ENCODE measurements around the gene PFKFB3. TPM values are rescaled to one million over a fixed set of nuclear protein-coding genes. Genes with fewer than 3 reads are reported as not detected.

PFKFB3 gene
- total RNA-seq, 1 donor from 2014 or later: 43.2 TPM

DNA sequence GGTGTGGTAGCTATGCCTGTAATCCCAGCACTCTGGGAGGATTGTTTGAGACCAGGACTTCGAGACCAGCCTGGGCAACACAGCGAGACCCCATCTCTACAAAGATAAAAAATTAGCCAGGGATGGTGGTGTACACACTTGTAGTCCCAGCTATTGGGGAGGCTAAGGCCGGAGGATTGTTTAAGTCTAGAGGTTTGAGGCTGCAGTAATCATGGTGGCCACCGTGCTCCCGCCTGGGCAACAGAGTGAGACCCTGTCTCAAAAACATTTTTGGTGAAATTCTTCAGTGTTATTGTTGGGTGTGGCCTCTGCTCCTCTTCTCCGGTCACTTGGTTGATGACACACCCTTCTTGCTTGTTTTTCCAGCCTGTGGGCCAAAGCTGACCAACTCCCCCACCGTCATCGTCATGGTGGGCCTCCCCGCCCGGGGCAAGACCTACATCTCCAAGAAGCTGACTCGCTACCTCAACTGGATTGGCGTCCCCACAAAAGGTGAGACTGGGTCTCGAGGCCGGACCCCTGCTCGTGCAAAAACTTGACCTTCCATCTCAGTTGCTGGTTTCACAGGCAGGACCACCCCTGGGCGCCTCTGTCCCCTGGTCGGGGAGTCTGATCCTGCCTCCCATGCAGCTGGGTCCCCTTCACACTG lies 10.6 kb downstream of the PFKFB3 start:
- no peak for TF ChIP-seq POLR2A (IDR thresholded peaks at IDR 0.05)
- no peak for TF ChIP-seq CTCF (IDR thresholded peaks at IDR 0.05)
- no peak for TF ChIP-seq POLR2AphosphoS5 (IDR thresholded peaks at IDR 0.05; ENCODE audit: insufficient read depth in 1 of 2, low read depth in 1 of 2)
- Histone ChIP-seq H3K4me1 (peaks cover 22% of the 10 kb centered on the region), H3K4me3 (no peak overlapping the region), H3K9me3 (no peaks in the 10 kb centered on the region), H3K27me3 (no peaks in the 10 kb centered on the region), H3K27ac (no peak overlapping the region), H3K36me3 (peaks cover 0 to 45% of the 10 kb centered on the region in 2 donors)
- DNase-seq (ENCODE audit: extremely low spot score in 2 of 2): no peak
- intact Hi-C loops (cut with DNase I): no loop called here

DNA sequence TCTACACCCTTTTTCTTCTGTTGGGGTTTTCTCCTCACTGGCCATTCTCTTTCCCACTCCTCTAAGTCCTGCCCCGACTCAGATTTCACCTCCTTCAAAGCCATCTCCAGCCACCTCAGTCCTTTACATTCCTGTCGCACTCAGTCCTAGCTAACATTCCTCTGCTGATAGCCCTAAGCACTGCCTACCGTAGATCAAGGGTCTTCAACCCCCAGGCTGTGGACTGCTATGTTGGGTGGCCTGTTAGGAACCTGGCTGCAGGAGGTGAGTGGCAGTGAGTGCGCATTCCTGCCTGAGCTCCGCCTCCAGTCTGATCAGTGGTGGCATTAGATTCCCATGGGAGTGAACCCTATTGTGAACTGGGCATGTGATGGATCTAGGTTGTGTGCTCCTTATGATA lies 11.2 kb downstream of the PFKFB3 start:
- peaks cover 0 to 50% of the 10 kb centered on the region in 2 donors for H3K36me3 ChIP-seq
- no peak overlapping the region for H3K27ac ChIP-seq
- no peaks in the 10 kb centered on the region for H3K27me3 ChIP-seq
- no peak overlapping the region for H3K4me3 ChIP-seq
- TF ChIP-seq POLR2A (IDR thresholded peaks at IDR 0.05) (no peak), CTCF (IDR thresholded peaks at IDR 0.05) (no peak), POLR2AphosphoS5 (IDR thresholded peaks at IDR 0.05; ENCODE audit: insufficient read depth in 1 of 2, low read depth in 1 of 2) (no peak)
- intact Hi-C loops (cut with DNase I): no loop called here
- no peak for DNase-seq (ENCODE audit: extremely low spot score in 2 of 2)
- no peaks in the 10 kb centered on the region for H3K9me3 ChIP-seq
- H3K4me1 ChIP-seq: peaks cover 22% of the 10 kb centered on the region

DNA sequence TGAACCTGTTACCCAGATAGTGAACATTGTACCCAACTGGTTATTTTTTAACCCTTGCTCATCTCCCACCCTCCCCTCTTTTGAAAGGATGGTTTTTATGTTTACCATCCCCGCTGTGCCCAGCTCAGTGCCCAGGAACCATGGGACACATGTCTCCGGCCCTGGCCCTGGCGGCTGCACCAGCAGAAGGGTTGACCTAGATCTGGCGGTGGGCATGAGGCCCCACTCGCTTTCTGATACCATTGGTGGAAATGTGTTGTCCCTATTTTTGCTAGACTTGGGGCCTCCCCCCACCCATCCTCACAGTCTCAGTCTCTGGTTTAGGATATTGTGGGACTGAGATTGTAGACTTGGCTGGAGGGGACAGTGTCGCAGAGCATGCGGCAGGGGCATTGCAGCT lies 11.9 kb downstream of the PFKFB3 start:
- H3K27ac ChIP-seq: no peak overlapping the region
- DNase-seq (ENCODE audit: extremely low spot score in 2 of 2): no peak
- H3K4me1 ChIP-seq: peaks cover 22% of the 10 kb centered on the region
- H3K27me3 ChIP-seq: no peaks in the 10 kb centered on the region
- no peak overlapping the region for H3K4me3 ChIP-seq
- intact Hi-C loops (cut with DNase I): no loop called here
- TF ChIP-seq POLR2A (IDR thresholded peaks at IDR 0.05): no peak
- H3K9me3 ChIP-seq: no peaks in the 10 kb centered on the region
- peaks cover 0 to 57% of the 10 kb centered on the region in 2 donors for H3K36me3 ChIP-seq

GRCh38 chr10:6215241-6215640 lies 12.5 kb downstream of the PFKFB3 start:
- no peak for DNase-seq (ENCODE audit: extremely low spot score in 2 of 2)
- Histone ChIP-seq H3K4me1 (peaks cover 22% of the 10 kb centered on the region), H3K4me3 (no peak overlapping the region), H3K27me3 (no peaks in the 10 kb centered on the region), H3K27ac (no peak overlapping the region), H3K9me3 (no peaks in the 10 kb centered on the region), H3K36me3 (peaks cover 0 to 63% of the 10 kb centered on the region in 2 donors)
- TF ChIP-seq POLR2A (IDR thresholded peaks at IDR 0.05) (no peak), CTCF (IDR thresholded peaks at IDR 0.05) (no peak), POLR2AphosphoS5 (IDR thresholded peaks at IDR 0.05; ENCODE audit: insufficient read depth in 1 of 2, low read depth in 1 of 2) (no peak)
- intact Hi-C loops (cut with DNase I): no loop called here

DNA sequence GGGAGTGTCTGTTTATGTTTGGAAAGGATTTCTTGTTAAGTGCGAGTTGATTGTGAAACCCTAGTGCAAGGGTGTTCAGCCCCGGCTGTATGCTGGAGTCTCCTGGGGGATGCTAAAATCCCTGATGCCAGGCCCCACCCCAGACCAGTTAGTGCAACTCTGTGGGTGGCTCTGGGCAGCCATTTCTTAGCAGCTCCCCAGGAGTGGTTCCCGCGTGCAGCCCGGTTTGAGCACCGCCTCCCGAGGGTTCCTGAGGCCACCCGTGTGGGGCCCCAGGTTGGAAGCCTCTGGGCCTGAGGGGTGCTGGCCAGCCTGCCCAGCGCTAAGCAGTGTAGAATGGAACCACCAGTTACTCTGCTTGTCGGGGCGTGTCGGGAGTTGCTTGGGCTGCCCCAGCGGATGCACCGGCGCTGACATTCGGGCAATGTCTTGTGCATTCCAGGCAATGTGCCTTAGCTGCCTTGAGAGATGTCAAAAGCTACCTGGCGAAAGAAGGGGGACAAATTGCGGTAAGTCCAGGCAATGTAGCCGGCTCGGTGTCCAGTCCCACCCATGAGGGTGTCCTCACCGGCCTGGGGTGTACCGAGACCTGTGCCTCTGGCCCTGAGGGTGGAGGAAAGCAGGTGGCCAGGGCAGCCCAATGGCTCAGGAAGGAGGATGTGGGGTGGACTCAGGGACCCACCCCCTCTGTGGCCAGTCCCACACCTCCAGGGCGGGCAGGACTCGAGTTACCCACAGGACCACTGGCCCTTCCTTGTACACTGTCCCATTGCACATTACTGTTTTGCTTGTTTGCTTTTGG lies 13.2 kb downstream of the PFKFB3 start:
- Histone ChIP-seq H3K36me3 (peaks cover 0 to 70% of the 10 kb centered on the region in 2 donors), H3K4me3 (no peak overlapping the region), H3K4me1 (peaks cover 22% of the 10 kb centered on the region), H3K9me3 (no peaks in the 10 kb centered on the region), H3K27ac (no peak overlapping the region), H3K27me3 (no peaks in the 10 kb centered on the region)
- intact Hi-C loops (cut with DNase I): no loop called here
- TF ChIP-seq POLR2AphosphoS5 (IDR thresholded peaks at IDR 0.05; ENCODE audit: insufficient read depth in 1 of 2, low read depth in 1 of 2): no peak
- TF ChIP-seq CTCF (IDR thresholded peaks at IDR 0.05): no peak
- TF ChIP-seq POLR2A (IDR thresholded peaks at IDR 0.05): no peak
- DNase-seq (ENCODE audit: extremely low spot score in 2 of 2): no peak

Data from vagina (tissue), 2 donors.